ENCODE data around the gene TTC39B. TPM values are rescaled to one million over a fixed set of nuclear protein-coding genes. Genes with fewer than 3 reads are reported as not detected.

The TTC39B gene
- total and polyA plus RNA-seq, 2 donors (not counting 3 experiments of a cell fraction or from before 2014, with no cell fraction given) = 1.0 to 5.4 TPM

GRCh38 chr9:15354713-15355112 lies 47.7 kb upstream of the TTC39B start:
- intact Hi-C loops (cut with micrococcal nuclease) = no loop called here
- FAIRE-seq = no peak
- no peak overlapping the region for H3K4me2 ChIP-seq (ENCODE audit: insufficient read depth, low read length)
- H3K9me1 ChIP-seq (replicated peaks; ENCODE audit: control insufficient read depth, extremely low read depth, insufficient read depth, low read length) = no peaks in the 10 kb centered on the region
- DNase-seq (ENCODE audit: low read depth, low spot score) = no peak
- no peak overlapping the region for H3K4me3 ChIP-seq (replicated peaks in 1 of 3; ENCODE audit: insufficient read depth in 1 of 3, low read depth in 1 of 3, low read length in 3 of 3)
- no peak overlapping the region for H2AFZ ChIP-seq (ENCODE audit: low read depth, low read length)
- CTCF ChIA-PET = no interaction called here
- no peaks in the 10 kb centered on the region for H4K20me1 ChIP-seq (replicated peaks; ENCODE audit: control insufficient read depth, extremely low read depth, insufficient read depth, low read length)
- no peaks in the 10 kb centered on the region for H3K9me3 ChIP-seq (replicated peaks; ENCODE audit: control insufficient read depth, insufficient read depth, low read length)
- H3K27me3 ChIP-seq (ENCODE audit: control insufficient read depth in 2 of 2, insufficient read depth in 2 of 2, low read length in 2 of 2) = no peaks in the 10 kb centered on the region
- TF ChIP-seq POLR2A (IDR thresholded peaks at IDR 0.05; ENCODE audit: low read depth, low read length) = no peak
- no peak for TF ChIP-seq MYC (IDR thresholded peaks at IDR 0.05; ENCODE audit: low read depth, low read length)
- TF ChIP-seq GATA2 (IDR thresholded peaks at IDR 0.05; ENCODE audit: insufficient read depth, insufficient read length, low read depth, low read length) = no peak
- TF ChIP-seq EZH2 (IDR thresholded peaks at IDR 0.05; ENCODE audit: borderline replicate concordance, low read depth, low read length, severe bottlenecking) = no peak
- no peak for TF ChIP-seq CTCF (IDR thresholded peaks at IDR 0.05; ENCODE audit: extremely low read depth in 1 of 2, insufficient read depth in 1 of 2, low read depth in 1 of 2, low read length in 2 of 2)
- no peak for TF ChIP-seq POLR2AphosphoS5 (IDR thresholded peaks at IDR 0.05; ENCODE audit: insufficient read depth, low read depth, low read length)
- TF ChIP-seq JUN (IDR thresholded peaks at IDR 0.05; ENCODE audit: borderline replicate concordance, insufficient read depth, insufficient read length, low read depth) = no peak
- TF ChIP-seq MAX (IDR thresholded peaks at IDR 0.05; ENCODE audit: insufficient read depth, insufficient read length) = no peak
- no peak for TF ChIP-seq FOS (IDR thresholded peaks at IDR 0.05; ENCODE audit: borderline replicate concordance, insufficient read depth, low read length)
- POLR2A ChIA-PET = no interaction called here
- no peaks in the 10 kb centered on the region for H3K4me1 ChIP-seq (ENCODE audit: control insufficient read depth, extremely low read depth, insufficient read depth, low read length)
- BruUV-seq (replicated peaks) = no TSS peak
- H3K36me3 ChIP-seq (ENCODE audit: control insufficient read depth in 2 of 2, extremely low read depth in 1 of 2, insufficient read depth in 2 of 2, low read length in 2 of 2) = no peaks in the 10 kb centered on the region
- H3K9ac ChIP-seq (replicated peaks; ENCODE audit: extremely low read depth, insufficient read depth, low read length) = no peak overlapping the region
- no peaks in the 10 kb centered on the region for H3K79me2 ChIP-seq (ENCODE audit: control insufficient read depth, insufficient read depth, low read length)
- dilution Hi-C loops (cut with MboI; ENCODE audit: extremely low pct_ligation_motif_present, low sequenced_read_pairs) = no loop called here
- no peak overlapping the region for H3K27ac ChIP-seq (ENCODE audit: insufficient read depth, low read depth, low read length)

Measured in endothelial cell of umbilical vein (primary cell).